Kidney glomerular epithelial cell (primary cell): ENCODE measurements around the gene C15orf39.
"Not testable (repeated sequence)": the region's sequence is repeated elsewhere in the genome, so short reads cannot be mapped to it uniquely, and the experiment has no call there.

ENCODE experiments used
- DNase-seq: peaks from one replicate; lab custom pipeline; 2025; lab: John Stamatoyannopoulos, UW

Gene C15orf39

GRCh38 chr15:75212200-75212858 lies 10.6 kb downstream of the C15orf39 start:
- DNase-seq: no peak

- DNase-seq: no peak
Observed at GRCh38 chr15:75213212-75213767, 11.6 kb downstream of the C15orf39 start.

- no peak for DNase-seq
Observed at GRCh38 chr15:75213768-75214221, 12.1 kb downstream of the C15orf39 start.

DNA sequence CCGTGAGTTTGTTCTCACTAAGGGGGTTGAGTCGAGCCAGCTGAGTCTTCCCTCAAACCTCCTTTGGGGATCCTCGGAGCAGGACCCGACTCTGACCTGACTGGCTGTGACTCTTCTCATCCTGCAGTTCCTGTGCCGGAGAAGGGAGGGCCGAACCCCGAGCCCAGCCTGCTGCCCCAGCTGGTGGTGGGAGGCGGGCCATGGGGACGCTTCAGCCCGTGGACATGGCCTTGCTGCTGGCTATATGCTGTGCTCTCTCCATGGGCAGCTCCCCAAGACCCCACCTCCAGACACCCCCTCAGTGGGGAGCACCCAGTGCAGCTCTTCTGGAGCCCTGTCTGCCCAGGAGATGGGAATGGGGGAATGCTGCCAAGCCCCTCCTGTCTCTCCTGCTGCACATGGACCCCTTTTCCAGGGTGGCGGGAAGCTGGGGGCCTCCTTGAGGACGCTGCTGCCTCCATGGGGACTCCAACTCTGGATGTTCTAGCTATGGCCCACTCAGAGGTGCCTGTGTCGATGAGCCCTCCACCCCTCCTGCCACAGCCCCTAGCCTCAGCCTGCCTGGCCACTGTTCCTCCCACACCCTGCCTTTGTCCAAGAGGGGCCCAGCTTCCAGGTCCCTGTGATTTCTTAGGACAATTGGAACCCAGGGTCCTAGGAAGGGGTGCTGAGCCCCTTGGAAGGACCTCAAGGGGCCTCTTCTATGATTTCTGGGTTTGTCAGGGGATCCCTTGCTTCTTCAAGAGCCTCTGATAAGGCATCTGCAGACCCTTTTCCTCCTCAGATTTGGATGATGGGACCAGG lies 12.8 kb downstream of the C15orf39 start:
- no peak for DNase-seq

DNA sequence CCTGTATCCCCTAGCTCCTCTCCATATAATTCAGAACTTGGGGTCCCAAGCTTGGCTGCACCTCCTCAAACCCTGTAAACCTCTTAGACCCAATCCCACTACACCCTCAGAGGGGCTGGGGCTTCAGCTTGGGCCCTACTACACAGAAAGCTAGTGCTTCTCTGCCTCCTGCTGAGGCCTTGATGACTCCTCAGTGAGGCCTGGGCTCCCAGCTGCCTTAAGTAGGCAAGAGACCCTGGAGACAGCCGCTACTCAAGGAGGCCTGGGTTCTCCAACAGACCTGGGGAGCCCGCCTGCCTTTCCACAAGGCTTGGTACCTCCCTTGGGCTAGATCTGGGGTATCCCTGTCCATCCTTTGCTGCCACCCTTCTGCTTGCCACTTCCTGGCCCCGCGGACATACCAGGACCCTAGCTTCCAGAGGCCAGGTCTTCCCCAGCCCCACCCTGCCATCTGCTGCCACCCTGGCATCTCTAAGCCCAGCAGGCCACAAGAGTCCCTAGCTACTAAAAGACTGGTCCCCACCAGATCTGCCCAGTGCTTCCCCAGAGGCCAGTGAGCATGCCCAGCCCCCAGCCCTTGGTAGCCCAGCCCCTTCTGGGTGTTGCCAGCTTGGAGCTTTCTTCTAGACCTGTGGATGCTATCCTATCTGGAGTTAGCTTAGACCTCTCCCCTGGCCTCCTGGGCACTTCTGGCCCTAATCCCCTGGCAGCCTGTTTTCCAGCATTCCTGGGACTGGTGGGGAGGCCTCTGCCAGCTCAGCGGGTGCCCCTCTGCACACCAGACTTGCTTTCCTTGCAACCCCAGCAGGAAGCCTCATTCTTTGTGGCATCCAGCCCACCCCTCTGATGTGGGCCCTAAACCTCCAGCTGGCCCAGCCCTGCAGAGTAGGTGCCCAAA lies 13.7 kb downstream of the C15orf39 start:
- no peak for DNase-seq

DNA sequence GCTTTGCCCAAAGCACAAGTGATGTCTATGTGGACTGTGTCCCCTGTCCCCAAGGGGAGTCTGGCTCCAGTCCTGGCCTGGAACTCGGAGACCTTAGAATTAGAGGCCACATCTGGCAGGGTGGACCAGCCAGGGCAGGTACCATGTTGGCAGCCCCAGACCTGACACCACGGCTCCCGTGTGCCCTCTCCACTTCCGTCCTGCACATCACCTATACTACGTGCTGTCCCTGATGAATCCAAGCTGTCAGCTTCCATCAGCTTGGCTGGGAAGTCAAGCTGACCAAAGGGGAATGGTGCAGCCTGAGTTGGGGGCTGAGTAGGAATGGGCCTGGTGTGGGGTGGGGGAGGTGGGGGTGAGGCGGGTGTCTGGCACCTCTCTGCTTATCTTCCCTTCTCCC lies 15.3 kb downstream of the C15orf39 start:
- no peak for DNase-seq

DNA sequence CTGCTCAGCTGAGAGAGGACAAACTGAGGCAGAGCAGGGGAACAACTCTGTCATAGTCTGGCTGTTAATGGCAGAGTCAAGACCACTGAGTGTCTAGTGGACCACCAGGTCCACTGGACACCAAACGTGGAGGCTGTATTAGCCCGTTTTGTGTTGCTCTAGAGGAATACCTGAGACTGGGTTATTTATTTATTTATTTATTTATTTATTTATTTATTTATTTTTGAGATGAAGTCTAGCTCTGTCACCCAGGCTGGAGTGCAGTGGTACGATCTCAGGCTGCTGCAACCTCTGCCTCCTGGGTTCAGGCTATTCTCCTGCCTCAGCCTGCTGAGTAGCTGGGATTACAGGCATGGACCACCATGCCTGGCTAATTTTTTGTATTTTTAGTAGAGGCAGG lies 15.9 kb downstream of the C15orf39 start:
- not testable (repeated sequence) for DNase-seq

- peak; percentile 34 for DNase-seq
Observed at GRCh38 chr15:75219507-75219929, 17.8 kb downstream of the C15orf39 start.

DNA sequence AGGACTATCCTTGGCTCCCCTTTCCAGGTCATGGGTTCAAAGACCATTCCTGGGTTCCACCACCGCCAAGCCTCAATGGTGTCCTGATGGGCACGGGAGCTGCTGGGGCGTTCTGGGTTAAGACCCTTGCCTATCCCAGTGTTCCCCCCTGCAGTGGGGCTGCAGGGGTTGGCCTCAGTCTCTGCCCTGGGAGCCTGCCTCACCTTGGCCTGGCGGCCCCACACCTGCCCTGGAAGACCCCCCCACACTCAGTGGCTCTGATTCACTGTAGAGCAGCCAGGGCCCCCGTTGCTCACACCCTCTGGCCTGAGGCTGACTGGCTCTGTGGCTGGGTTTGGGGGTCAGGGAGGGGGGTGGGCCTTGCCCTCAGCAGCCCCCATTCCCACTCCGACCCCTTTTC lies 22.0 kb downstream of the C15orf39 start:
- DNase-seq: no peak

DNA sequence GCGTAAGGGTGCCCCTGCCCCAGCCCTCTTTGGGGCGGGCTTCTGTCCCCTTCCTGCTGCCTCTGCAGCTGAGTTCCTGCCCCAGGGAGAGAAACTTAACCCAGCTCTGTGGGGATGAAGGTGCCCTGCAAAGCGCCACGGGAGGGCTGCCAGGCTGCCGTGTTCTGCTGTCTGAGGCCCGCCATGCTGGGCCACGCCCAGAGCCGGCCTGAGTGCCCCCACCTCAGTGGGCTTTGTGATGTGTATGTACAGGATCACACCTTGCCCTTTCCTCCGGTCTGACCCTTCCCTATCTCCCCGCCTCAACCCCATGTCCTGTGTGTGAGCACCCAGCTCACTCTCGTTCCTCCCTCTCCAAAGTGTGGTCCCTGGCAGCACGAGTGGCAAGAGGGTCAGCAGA lies 22.6 kb downstream of the C15orf39 start:
- DNase-seq: no peak

DNA sequence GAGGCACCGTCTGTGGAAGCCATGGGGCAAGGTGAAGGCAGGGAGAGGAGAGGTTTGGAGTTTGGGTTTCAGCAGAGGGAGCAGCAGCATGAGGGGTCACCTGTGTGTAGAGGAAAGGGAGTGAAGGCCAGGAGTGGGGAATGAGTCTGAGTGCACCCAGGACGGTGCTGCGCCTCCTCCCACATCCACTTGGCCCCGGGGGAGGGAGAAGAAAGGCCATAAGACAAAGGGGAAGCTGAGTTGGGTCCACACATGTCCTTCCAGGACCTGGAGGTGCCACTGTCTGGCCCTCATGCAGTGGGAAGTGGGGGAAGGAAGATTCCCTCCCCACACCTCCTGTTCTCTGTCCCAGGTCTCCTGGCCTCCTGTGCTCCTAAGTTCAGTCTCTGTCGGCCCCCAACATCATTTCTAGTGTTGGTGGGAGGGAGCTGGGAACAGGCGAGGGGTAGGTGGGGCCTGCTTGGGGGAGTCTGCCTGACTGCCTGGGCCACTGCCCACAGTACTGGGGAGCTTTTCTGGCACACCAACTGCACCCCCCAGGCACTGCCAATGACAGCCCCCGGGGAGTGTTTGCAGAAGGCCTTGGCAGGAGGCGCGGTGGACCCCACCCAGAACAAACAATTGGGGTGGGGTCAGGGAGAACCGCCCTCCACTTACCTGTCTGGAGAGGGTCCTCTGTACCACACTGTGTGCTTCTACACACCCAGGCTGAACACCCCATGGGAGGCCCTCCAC lies 23.6 kb downstream of the C15orf39 start:
- not testable (repeated sequence) for DNase-seq

DNA sequence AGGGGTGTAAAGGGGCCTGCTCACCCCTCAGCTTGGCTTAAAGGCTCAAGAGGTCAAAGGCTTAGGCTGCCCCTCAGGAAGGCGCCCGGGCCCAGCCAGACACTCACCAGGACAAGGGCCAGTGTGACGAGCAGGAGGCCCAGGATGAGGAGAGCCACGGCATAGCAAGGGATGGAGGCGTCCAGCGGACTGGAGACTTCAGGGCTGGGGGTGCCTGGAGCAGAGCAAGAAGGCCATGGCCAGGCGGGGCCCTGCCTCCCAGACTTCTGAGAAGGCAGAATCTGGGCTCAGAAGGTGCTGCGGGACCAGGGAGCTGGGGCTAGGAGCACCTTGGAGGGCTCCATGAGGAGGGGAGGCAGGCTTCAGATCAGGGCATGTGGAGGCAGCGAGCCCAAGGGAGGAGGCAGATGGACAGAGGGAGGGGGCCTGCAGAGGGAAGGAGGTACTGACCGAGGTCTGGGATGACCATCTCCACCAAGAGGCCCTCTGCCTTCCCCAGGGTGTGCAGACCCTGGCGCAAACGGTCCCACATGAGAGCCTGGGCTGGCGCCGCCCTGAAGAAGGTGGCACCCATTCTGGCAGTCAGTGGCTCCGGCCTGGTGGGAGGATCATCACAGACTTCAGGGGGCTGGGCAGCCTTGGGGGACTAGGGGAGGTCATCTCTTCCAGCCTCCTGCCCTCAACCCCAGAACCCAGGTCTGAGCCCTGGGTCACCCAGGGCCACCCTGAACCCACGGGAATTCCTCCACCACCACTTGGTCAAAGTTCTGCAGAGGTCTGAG lies 24.5 kb downstream of the C15orf39 start:
- no peak for DNase-seq

- not testable (repeated sequence) for DNase-seq
Observed at GRCh38 chr15:75227112-75227511, 25.4 kb downstream of the C15orf39 start.

DNA sequence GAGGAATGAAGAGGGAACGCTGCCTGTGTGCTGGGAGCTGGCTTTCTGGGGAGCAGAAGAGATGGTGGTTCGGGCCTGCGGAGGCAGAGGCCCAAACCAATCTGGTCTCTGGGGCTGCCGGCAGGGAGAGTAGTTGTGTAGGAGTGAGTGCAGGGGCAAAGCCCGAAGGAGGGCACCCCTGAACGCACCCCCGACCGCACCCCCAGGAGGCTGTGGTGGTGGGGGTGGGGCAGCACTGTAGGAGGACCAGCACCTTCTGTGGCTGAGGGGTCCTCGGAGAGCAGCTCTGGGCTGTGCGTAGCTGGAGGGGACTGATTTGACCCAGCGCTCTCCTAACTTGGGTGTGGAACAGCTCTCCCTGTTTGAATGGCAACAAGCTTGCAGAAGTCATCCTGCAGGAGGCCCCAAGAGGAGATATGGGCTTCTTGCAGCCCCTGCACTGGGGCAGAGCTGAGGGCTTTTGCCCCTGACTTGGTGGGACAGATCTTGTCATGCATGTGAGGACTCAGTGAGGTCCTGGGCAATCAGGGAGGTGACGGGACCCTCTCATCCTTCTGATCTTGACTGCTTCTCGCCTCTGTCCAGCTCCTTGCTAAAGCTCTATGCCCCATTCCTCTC lies 26.1 kb downstream of the C15orf39 start:
- no peak for DNase-seq

DNA sequence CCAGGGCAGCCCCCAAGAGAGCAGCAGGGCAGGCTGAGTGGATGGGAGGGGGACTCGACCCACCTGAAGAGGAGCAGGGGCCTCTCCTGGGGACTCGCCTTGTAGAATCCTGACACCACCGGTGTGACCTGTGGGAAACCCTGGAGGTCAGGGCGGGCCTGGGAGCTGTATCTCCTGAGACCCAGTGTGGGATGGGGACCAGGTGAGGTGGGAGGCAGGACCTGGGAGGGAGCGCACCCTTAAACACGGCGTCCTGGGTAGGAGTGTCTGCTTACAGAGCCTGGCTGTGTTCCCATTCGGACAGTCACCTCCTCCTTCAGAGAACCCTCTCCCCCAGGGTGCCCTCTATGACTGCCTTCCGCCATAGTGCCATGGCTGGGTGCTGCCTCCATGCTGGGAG lies 27.1 kb downstream of the C15orf39 start:
- no peak for DNase-seq

DNA sequence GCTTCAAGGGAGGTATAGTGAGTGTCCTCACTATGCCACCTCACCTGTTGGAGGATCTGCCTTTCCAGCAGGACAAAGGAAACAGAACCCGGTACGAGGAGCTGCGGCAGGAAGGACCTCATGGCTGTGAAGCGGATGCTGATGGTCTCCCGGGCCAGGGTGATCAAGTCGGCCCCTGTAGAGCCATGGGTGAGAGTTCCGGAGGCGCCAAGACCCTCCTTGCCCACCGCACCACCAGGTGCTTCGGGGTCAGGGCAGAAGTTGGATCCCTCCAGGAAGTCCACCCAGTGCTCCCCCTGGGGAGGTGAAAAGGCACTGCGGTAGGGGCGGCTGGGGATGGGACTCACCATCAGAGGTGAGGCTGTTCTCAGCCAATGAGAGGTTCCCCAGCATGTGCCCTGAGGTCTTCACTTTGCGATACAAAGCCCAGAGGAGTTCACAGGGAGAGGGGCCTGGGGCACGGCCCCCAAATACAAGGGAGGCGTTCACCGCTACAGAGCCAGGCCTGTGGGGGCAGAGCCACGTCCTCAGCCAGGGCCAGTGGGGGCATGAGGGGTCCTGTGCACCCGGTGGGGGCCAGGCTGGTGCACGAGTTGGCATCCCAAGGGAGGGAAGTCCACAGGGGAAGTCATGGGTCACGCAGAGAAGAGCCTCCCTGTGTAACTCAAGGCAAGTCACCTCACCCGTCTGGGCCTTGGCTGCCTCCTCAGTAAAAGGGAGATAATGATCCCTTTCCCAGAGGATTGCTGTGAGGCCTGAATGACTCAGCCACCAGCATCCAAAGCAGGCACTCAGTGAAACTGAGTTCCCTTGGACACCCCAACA lies 27.7 kb downstream of the C15orf39 start:
- no peak for DNase-seq

DNA sequence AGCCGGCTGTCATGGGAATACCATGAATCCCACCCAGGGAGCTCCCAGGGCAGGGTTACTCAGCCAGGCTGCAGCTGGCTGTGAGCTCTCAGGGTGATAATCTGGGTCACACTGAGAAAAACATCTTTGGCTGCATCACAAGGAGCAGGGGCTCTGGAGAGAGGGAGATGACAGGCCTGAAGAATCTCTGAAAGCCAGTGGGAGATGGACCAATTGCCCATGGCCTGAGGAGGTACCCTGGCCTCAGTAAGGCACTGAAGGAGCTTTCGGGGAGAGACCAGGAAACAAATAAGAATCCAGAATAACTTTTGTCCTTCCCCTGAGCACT lies 28.3 kb downstream of the C15orf39 start:
- DNase-seq: no peak

DNA sequence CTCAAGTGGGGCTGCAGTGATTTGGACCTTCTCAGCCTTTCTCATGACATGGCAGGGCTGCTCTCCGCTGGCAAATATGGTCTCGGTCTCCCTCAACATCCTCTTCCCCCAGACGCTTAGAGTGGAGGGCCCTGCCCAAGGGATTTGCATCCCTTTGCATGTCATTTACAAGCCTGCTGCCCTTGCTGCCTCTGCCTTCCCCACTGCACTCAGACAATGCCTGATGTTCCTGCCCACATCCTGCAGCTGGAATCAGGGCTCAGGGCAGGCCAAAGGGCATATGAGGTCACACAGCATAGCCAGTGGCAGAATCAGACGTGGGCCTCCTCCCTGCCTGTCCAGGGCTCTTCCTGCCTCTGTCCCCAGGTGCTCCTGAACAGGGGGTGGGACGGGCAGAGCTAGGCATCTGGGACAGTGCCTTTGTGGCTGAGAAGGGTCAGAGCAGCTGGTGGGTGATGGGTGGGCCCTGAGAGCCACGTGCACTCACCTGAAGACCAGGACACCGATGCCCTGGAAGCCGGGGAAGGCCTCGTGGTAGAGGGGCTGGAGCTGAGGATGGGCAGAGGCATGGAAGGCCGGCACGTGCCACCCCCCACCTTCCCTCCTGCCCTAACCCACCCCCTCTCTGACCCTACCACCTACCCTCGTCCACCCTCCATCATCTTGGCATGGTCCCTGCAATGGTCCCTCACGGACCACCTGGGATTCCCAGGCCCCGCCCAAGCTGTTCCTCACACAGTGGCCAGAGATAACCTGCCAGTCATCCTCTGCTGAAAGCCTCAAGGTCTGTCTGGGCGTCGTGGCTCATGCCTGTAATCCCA lies 29.1 kb downstream of the C15orf39 start:
- DNase-seq: no peak

GRCh38 chr15:75231836-75232235 lies 30.2 kb downstream of the C15orf39 start:
- DNase-seq: no peak
